D721Med (cell line): ENCODE measurements around the gene GNAS.
"Not testable (repeated sequence)": the region's sequence is repeated elsewhere in the genome, so short reads cannot be mapped to it uniquely, and the experiment has no call there.

Experiments
- DNase-seq: peaks from one replicate; pipeline ENCODE4 v3.0.0; 2011; ENCODE audit warnings: low spot score; ENCODE audit not compliant: insufficient read length
- FAIRE-seq: peaks from 2 replicates; lab custom pipeline; 2011; peaks lifted over from hg19 to GRCh38; lab: Jason Lieb, UNC
- CTCF ChIP-seq: IDR thresholded peaks from 2 replicates; pipeline ENCODE4 v1.5.1; 2012; ENCODE audit warnings: mild to moderate bottlenecking, control low read depth; ENCODE audit not compliant: insufficient read depth; ENCODE audit errors: missing control alignments

Gene GNAS

GRCh38 chr20:58941471-58941870 lies 89.0 kb downstream of the GNAS start:
- no peak for DNase-seq

GRCh38 chr20:58942549-58942948 lies 90.0 kb downstream of the GNAS start:
- DNase-seq, result no peak
- no peak for TF ChIP-seq CTCF
- no peak for FAIRE-seq

More at GRCh38 chr20:58941471-58941870, 89.0 kb downstream of the GNAS start:
- no peak for FAIRE-seq
- TF ChIP-seq CTCF, result no peak

GRCh38 chr20:58944610-58945009 lies 92.1 kb downstream of the GNAS start:
- FAIRE-seq (no peak), DNase-seq (no peak)
- no peak for TF ChIP-seq CTCF

GRCh38 chr20:58945965-58946631 lies 93.6 kb downstream of the GNAS start:
- DNase-seq (no peak), FAIRE-seq (no peak)
- TF ChIP-seq CTCF, result no peak

GRCh38 chr20:58947797-58948388 lies 95.4 kb downstream of the GNAS start:
- FAIRE-seq, DNase-seq: not testable (repeated sequence)

- DNase-seq, result no peak
- no peak for FAIRE-seq
- peak; percentile 6 for TF ChIP-seq CTCF
Measured at GRCh38 chr20:58950603-58951002, 98.1 kb downstream of the GNAS start.

GRCh38 chr20:58953050-58953449 lies 100.5 kb downstream of the GNAS start:
- FAIRE-seq, result no peak
- DNase-seq, result no peak
- no peak for TF ChIP-seq CTCF

GRCh38 chr20:58956078-58956477 lies 103.6 kb downstream of the GNAS start:
- FAIRE-seq (no peak), DNase-seq (no peak)
- no peak for TF ChIP-seq CTCF
